ENCODE data around the gene TRIM24.

TRIM24 gene

DNA sequence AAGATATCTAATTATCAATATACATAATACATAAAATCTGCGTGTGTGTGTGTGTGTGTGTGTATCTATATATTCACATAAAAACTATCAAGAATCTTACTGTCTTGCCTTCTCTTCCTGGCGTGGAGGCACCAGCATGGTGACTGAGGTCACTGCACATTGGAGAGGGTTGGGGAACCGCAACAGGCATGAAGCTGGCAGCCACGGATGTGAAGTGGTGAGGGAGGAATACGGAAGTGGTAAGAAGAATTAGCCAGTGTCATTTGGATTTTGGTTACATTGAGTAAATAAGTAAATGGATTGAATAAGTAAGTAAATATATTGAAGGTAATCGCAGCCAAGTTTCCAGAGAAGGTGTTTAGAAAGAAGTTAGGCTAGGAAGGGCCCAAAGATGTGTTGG, 85.1 kb downstream of the TRIM24 start:
- TF ChIP-seq, protein P1, sequence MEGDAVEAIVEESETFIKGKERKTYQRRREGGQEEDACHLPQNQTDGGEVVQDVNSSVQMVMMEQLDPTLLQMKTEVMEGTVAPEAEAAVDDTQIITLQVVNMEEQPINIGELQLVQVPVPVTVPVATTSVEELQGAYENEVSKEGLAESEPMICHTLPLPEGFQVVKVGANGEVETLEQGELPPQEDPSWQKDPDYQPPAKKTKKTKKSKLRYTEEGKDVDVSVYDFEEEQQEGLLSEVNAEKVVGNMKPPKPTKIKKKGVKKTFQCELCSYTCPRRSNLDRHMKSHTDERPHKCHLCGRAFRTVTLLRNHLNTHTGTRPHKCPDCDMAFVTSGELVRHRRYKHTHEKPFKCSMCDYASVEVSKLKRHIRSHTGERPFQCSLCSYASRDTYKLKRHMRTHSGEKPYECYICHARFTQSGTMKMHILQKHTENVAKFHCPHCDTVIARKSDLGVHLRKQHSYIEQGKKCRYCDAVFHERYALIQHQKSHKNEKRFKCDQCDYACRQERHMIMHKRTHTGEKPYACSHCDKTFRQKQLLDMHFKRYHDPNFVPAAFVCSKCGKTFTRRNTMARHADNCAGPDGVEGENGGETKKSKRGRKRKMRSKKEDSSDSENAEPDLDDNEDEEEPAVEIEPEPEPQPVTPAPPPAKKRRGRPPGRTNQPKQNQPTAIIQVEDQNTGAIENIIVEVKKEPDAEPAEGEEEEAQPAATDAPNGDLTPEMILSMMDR (IDR thresholded peaks at IDR 0.05; ENCODE audit: low read length), result no peak
- TF ChIP-seq EZH2 (optimal IDR thresholded peaks at IDR 0.05; ENCODE audit: low read depth, low read length), result no peak
- no peak for TF ChIP-seq EZH2phosphoT487 (IDR thresholded peaks at IDR 0.05; ENCODE audit: low read length)
- no peak overlapping the region for H3K4me3 ChIP-seq (ENCODE audit: low read length)
- no peak overlapping the region for H3K9ac ChIP-seq (ENCODE audit: low read length)
- no peaks in the 10 kb centered on the region for H3K9me3 ChIP-seq (replicated peaks; ENCODE audit: insufficient read depth, low read length)
- H2AFZ ChIP-seq (ENCODE audit: low read length), result no peak overlapping the region
- no peaks in the 10 kb centered on the region for H3K27me3 ChIP-seq (replicated peaks; ENCODE audit: insufficient read depth, low read length)
- no peak for DNase-seq
- H3K79me2 ChIP-seq (ENCODE audit: low read length), result no peaks in the 10 kb centered on the region
- no peaks in the 10 kb centered on the region for H3F3A ChIP-seq (ENCODE audit: insufficient read depth, low read length)
- H4K20me1 ChIP-seq (ENCODE audit: insufficient read depth, low read length), result no peaks in the 10 kb centered on the region
- peaks cover 12% of the 10 kb centered on the region; the same call in 1 of the 2 replicates for H3K36me3 ChIP-seq (replicated peaks; ENCODE audit: insufficient read depth, low read length)
- no peak overlapping the region for H3K4me2 ChIP-seq (ENCODE audit: low read depth, low read length)
- no peaks in the 10 kb centered on the region for H3K9me2 ChIP-seq (replicated peaks; ENCODE audit: insufficient read depth, low read length)
- H3K4me1 ChIP-seq (ENCODE audit: low read length), result no peaks in the 10 kb centered on the region
- no peak overlapping the region for H3K27ac ChIP-seq (ENCODE audit: low read length)

DNA sequence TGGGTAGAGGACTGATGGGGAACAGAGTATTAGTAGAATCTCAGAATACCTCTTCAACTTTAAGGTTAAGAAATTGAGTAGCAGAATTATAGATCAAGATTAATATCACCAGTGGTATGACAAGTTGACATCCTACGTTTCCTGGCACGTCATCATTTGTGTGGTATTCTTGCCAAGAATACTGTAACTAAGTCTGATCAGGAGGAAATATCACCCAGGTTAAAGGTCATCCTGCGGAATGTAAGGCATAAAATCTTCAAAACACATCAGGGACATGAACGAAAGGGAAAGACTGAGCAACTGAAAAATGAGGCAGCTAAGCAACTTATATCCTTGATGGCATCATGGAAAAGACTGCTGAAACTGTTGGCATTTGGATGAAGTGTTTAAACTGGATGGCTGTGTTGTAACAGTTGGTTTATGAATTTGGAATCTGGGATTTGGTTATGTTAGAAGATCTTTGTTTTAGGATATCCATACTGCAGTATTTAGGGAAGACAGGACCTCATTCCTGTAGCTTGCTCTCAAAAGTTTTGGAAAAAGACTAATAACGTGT, 86.1 kb downstream of the TRIM24 start:
- Histone ChIP-seq H3K4me1 (ENCODE audit: low read length) (no peaks in the 10 kb centered on the region), H3K36me3 (replicated peaks; ENCODE audit: insufficient read depth, low read length) (peaks cover 10% of the 10 kb centered on the region; the same call in 1 of the 2 replicates)

DNA sequence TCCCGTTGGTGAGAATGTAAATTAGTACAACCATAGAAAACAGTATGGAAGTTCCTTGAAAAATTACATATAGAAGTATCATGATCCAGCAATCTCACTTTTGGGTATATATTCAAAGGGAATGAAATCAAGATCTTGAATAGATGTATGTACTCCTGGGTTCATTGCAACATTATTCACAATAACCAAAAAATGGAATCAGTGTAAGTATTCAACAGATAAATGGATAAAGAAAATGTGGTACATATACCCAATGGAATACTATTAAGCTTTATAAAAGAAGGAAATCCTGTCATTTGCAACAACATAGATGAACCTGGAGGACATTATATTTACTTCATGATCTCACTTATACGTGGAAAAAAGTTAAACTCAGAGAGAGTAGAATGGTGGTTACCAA, 86.8 kb downstream of the TRIM24 start:
- DNase-seq, result no peak
- Histone ChIP-seq H3K9me2 (replicated peaks; ENCODE audit: insufficient read depth, low read length) (no peaks in the 10 kb centered on the region), H3K9ac (ENCODE audit: low read length) (no peak overlapping the region), H4K20me1 (ENCODE audit: insufficient read depth, low read length) (no peaks in the 10 kb centered on the region), H3K9me3 (replicated peaks; ENCODE audit: insufficient read depth, low read length) (no peaks in the 10 kb centered on the region), H3K27ac (ENCODE audit: low read length) (no peak overlapping the region), H3K36me3 (replicated peaks; ENCODE audit: insufficient read depth, low read length) (peaks cover 16% of the 10 kb centered on the region; the same call in 1 of the 2 replicates), H3K4me1 (ENCODE audit: low read length) (no peaks in the 10 kb centered on the region), H3K4me2 (ENCODE audit: low read depth, low read length) (no peak overlapping the region), H3F3A (ENCODE audit: insufficient read depth, low read length) (no peaks in the 10 kb centered on the region), H3K27me3 (replicated peaks; ENCODE audit: insufficient read depth, low read length) (no peaks in the 10 kb centered on the region), H3K4me3 (ENCODE audit: low read length) (no peak overlapping the region), H2AFZ (ENCODE audit: low read length) (no peak overlapping the region), H3K79me2 (ENCODE audit: low read length) (no peaks in the 10 kb centered on the region)
- TF ChIP-seq EZH2 (optimal IDR thresholded peaks at IDR 0.05; ENCODE audit: low read depth, low read length), result no peak
- TF ChIP-seq EZH2phosphoT487 (IDR thresholded peaks at IDR 0.05; ENCODE audit: low read length), result no peak
- TF ChIP-seq, protein P1 (IDR thresholded peaks at IDR 0.05; ENCODE audit: low read length), result no peak

More for the DNA sequence above, 86.1 kb downstream of the TRIM24 start:
- TF ChIP-seq EZH2 (optimal IDR thresholded peaks at IDR 0.05; ENCODE audit: low read depth, low read length) (no peak), EZH2phosphoT487 (IDR thresholded peaks at IDR 0.05; ENCODE audit: low read length) (no peak)
- TF ChIP-seq, protein P1 (IDR thresholded peaks at IDR 0.05; ENCODE audit: low read length), result no peak
- Histone ChIP-seq H3F3A (ENCODE audit: insufficient read depth, low read length) (no peaks in the 10 kb centered on the region), H3K27me3 (replicated peaks; ENCODE audit: insufficient read depth, low read length) (no peaks in the 10 kb centered on the region), H3K9ac (ENCODE audit: low read length) (no peak overlapping the region), H3K4me2 (ENCODE audit: low read depth, low read length) (no peak overlapping the region), H3K27ac (ENCODE audit: low read length) (no peak overlapping the region), H2AFZ (ENCODE audit: low read length) (no peak overlapping the region), H3K4me3 (ENCODE audit: low read length) (no peak overlapping the region), H3K9me2 (replicated peaks; ENCODE audit: insufficient read depth, low read length) (no peaks in the 10 kb centered on the region), H3K79me2 (ENCODE audit: low read length) (no peaks in the 10 kb centered on the region), H4K20me1 (ENCODE audit: insufficient read depth, low read length) (no peaks in the 10 kb centered on the region), H3K9me3 (replicated peaks; ENCODE audit: insufficient read depth, low read length) (no peaks in the 10 kb centered on the region)
- DNase-seq, result no peak

All from MM.1S (cell line).